K562 (cell line): ENCODE results near the gene NIPA2. TPM values are rescaled to one million over a fixed set of nuclear protein-coding genes. Genes with fewer than 3 reads are reported as not detected.
A peak's percentile ranks its signal among the peaks of the same experiment; 100 is the strongest.

Experiments
- ATAC-seq: fragments of 200-7000 bp; cut with Tn5 transposase; 3 replicates; pipeline ENCODE4 v1.9.1; 2020; ENCODE audit warnings: moderate library complexity
- BruUV-seq: library from RNA; stranded (reverse); fragments of 400-500 nt; replicated peaks from 2 replicates; lab custom pipeline; 2021; lab: Mats Ljungman, UMichigan
- CTCF ChIA-PET: fragments of 300-600 bp; formaldehyde crosslinking; extraction: SDS; loops from one replicate; lab custom pipeline; 2021; ENCODE audit warnings: low intra/inter-chr PET ratio; lab: Yijun Ruan, JAX
- POLR2A ChIA-PET: fragments of 300-600, 350-650 bp; sonication (Branson Sonifier 250); formaldehyde crosslinking; extraction: SDS; loops from one replicate; lab custom pipeline; 2021; ENCODE audit warnings: antibody characterized with exemption, inconsistent platforms; lab: Yijun Ruan, JAX
- DNase-seq, 4 experiments: peaks; one replicate each; pipeline versions ENCODE4 v3.0.0 to v3.0.0-alpha.2; 2011 to 2018; ENCODE audit warnings: low spot score in 3 of 4, mixed read lengths in 3 of 4; ENCODE audit errors: extremely low read depth in 1 of 4
- FAIRE-seq: peaks from 2 replicates; lab custom pipeline; 2011; peaks lifted over from hg19 to GRCh38; lab: Jason Lieb, UNC
- H2AFZ ChIP-seq: 2 replicates; pipeline ENCODE4 v1.6.0; 2011; ENCODE audit warnings: low read depth, low read length, control low read depth, inconsistent platforms
- H3K27ac ChIP-seq: fragments of 200-600 bp; 3 replicates; pipeline ENCODE4 v1.8.0; 2011; ENCODE audit warnings: low read depth, mild to moderate bottlenecking, control low read depth, inconsistent platforms, low read length, moderate library complexity, mixed read lengths; ENCODE audit errors: extremely low read depth
- H3K27me3 ChIP-seq, 2 experiments: fragments of 300-600 bp in 1 of 2; 2 replicates in 1 of 2; 3 replicates in 1 of 2; pipeline versions ENCODE4 v1.6.0 to v1.8.0; 2011; ENCODE audit warnings: inconsistent platforms in 2 of 2, low read length in 2 of 2, mild to moderate bottlenecking in 1 of 2, mixed read lengths in 1 of 2, moderate library complexity in 1 of 2; ENCODE audit not compliant: control insufficient read depth in 2 of 2, insufficient read depth in 2 of 2
- H3K36me3 ChIP-seq: fragments of 300-600 bp; 3 replicates; pipeline ENCODE4 v1.8.0; 2011; ENCODE audit warnings: mild to moderate bottlenecking, low read length, inconsistent platforms; ENCODE audit not compliant: control insufficient read depth, insufficient read depth
- H3K4me1 ChIP-seq, 2 experiments: fragments of 200-600 bp in 1 of 2; replicated peaks in 1 of 2; 2 replicates in 1 of 2; 3 replicates in 1 of 2; pipeline versions ENCODE4 v1.5.1 to v1.8.0; 2011; ENCODE audit warnings: inconsistent platforms in 2 of 2, low read length in 2 of 2, mild to moderate bottlenecking in 1 of 2, mixed read lengths in 1 of 2, moderate library complexity in 1 of 2; ENCODE audit not compliant: control insufficient read depth in 2 of 2, insufficient read depth in 2 of 2
- H3K4me2 ChIP-seq: 2 replicates; pipeline ENCODE4 v1.6.1; 2011; ENCODE audit warnings: low read length, control low read depth, inconsistent platforms, mixed read lengths; ENCODE audit not compliant: insufficient read depth
- H3K4me3 ChIP-seq: fragments of 200-600 bp; sonication (generic), shearing (Covaris generic); 2 replicates; pipeline ENCODE4 v1.5.1; 2016; ENCODE audit warnings: control low read depth, inconsistent platforms
- H3K79me2 ChIP-seq: fragments of 200-600 bp; 3 replicates; pipeline ENCODE4 v1.8.0; 2011; ENCODE audit warnings: low read length, inconsistent platforms; ENCODE audit not compliant: control insufficient read depth, insufficient read depth
- H3K9ac ChIP-seq, 2 experiments: 2 replicates each; pipeline versions ENCODE4 v1.6.0 to v1.6.1; 2011; ENCODE audit warnings: low read depth in 2 of 2, low read length in 2 of 2, control low read depth in 1 of 2, inconsistent platforms in 1 of 2, mild to moderate bottlenecking in 1 of 2, mixed read lengths in 1 of 2; ENCODE audit not compliant: insufficient read depth in 1 of 2
- H3K9me1 ChIP-seq: one replicate; pipeline ENCODE4 v1.6.0; 2011; ENCODE audit warnings: inconsistent platforms, mild to moderate bottlenecking, low read length, moderate library complexity; ENCODE audit not compliant: control insufficient read depth, insufficient read depth
- H3K9me3 ChIP-seq: replicated peaks from 2 replicates; pipeline ENCODE4 v1.5.1; 2011; ENCODE audit warnings: low read depth, low read length, inconsistent platforms; ENCODE audit not compliant: control insufficient read depth, insufficient read depth
- H4K20me1 ChIP-seq: replicated peaks from 2 replicates; pipeline ENCODE4 v1.6.1; 2011; ENCODE audit warnings: low read length, inconsistent platforms, mixed read lengths; ENCODE audit not compliant: control insufficient read depth, insufficient read depth
- ERF ChIP-seq: fragments of 450-650 bp; formaldehyde crosslinking; IDR thresholded peaks from 2 replicates; pipeline ENCODE4 v1.4.0; 2020; ENCODE audit warnings: mild to moderate bottlenecking, mixed read lengths
- MAFG ChIP-seq: fragments of 450-650 bp; conservative IDR thresholded peaks from 2 replicates; pipeline ENCODE4 v1.6.1; 2016; ENCODE audit warnings: missing genetic modification characterization, missing compliant biosample characterization
- MEF2D ChIP-seq: conservative IDR thresholded peaks from 2 replicates; pipeline ENCODE4 v1.6.1; 2016; ENCODE audit warnings: low read depth, missing genetic modification characterization, missing compliant biosample characterization
- MYBL2 ChIP-seq, 2 experiments: fragments of 450-650 bp in 1 of 2; sonication (generic) in 1 of 2; formaldehyde crosslinking in 1 of 2; IDR thresholded peaks; 2 replicates each; pipeline versions ENCODE4 v1.6.1 to v1.8.1; 2017 to 2022; ENCODE audit warnings: borderline replicate concordance in 1 of 2, inconsistent platforms in 1 of 2, low read depth in 1 of 2, mild to moderate bottlenecking in 1 of 2, missing genetic modification reagents in 1 of 2, moderate library complexity in 1 of 2
- PKNOX1 ChIP-seq: fragments of 450-650 bp; IDR thresholded peaks from 2 replicates; pipeline ENCODE4 v1.6.1; 2016
- SIRT6 ChIP-seq: IDR thresholded peaks from one replicate; pipeline ENCODE4 v1.6.1; 2012; ENCODE audit warnings: low read depth, mild to moderate bottlenecking, control low read depth, inconsistent platforms, low read length, moderate library complexity
- XRCC5 ChIP-seq: fragments of 200-400 bp; formaldehyde crosslinking; IDR thresholded peaks from 2 replicates; pipeline ENCODE4 v1.6.1; 2017; ENCODE audit warnings: low read depth, mild to moderate bottlenecking, low read length
- ZNF197 ChIP-seq: fragments of 200-800 bp; sonication (Bioruptor generic); IDR thresholded peaks from 2 replicates; pipeline ENCODE4 v1.6.1; 2016; ENCODE audit warnings: low read depth, missing genetic modification characterization, missing compliant biosample characterization
- ZNF274 ChIP-seq: IDR thresholded peaks from 2 replicates; pipeline ENCODE4 v1.6.1; 2011; ENCODE audit warnings: low read depth, mild to moderate bottlenecking, low read length, moderate library complexity, borderline replicate concordance
- ZNF324 ChIP-seq: fragments of 250-450 bp; sonication (Bioruptor Pico); IDR thresholded peaks from 2 replicates; pipeline ENCODE4 v1.4.0; 2020; ENCODE audit warnings: mild to moderate bottlenecking
- WGBS: fragments of 100-300 bp; shearing (Covaris generic); methylation state at CpG from one replicate; pipeline ENCODE4 v1.1.6; 2016; ENCODE audit warnings: low coverage, mixed read lengths; ENCODE audit not compliant: insufficient coverage; ENCODE audit errors: missing lambda C conversion rate; 5-methylcytosine and 5-hydroxymethylcytosine counted together
- in situ Hi-C: fragments of 300-500 bp; cut with MboI; formaldehyde crosslinking; loops from 4 replicates; pipeline ENCODE4 v1.15.0; 2018; ENCODE audit warnings: inconsistent platforms, mixed read lengths
- intact Hi-C: fragments of 100-400 bp; cut with micrococcal nuclease; formaldehyde crosslinking; loops from 2 replicates; pipeline ENCODE4 v1.14.2; 2022
- polyA plus RNA-seq, 8 experiments: library from polyadenylated mRNA; depleted of rRNA in 4 of 8; stranded (reverse) in 5 of 8; unstranded in 3 of 8; fragments of >200 nt; fragmentation: Nextera tagmentation in 2 of 8; fragmentation: Illumina TruSeq in 1 of 8; extraction: Ambion mirVana in 2 of 8; extraction: Trizol in 1 of 8; gene quantifications; 2 replicates each; pipeline versions ENCODE4 v1.2.1 to v1.2.3, GENCODE V29; 2011 to 2014; ENCODE audit warnings: inconsistent platforms in 1 of 8, missing spikeins in 1 of 8
- total RNA-seq, 7 experiments: library from RNA; depleted of rRNA in 6 of 7; stranded (reverse); fragments of >200 nt in 6 of 7; fragmentation: Illumina TruSeq in 2 of 7; extraction: Trizol in 2 of 7; gene quantifications; 2 replicates each; pipeline versions ENCODE4 v1.2.1 to v1.2.3, GENCODE V29; 2011 to 2021; ENCODE audit warnings: low replicate concordance in 1 of 7

Gene NIPA2
- total and polyA plus RNA-seq, 9 of the 15 experiments (the other 6 are each of a cell fraction or from before 2014, with no cell fraction given) = 18.7 to 107 (median 87.3) TPM

DNA sequence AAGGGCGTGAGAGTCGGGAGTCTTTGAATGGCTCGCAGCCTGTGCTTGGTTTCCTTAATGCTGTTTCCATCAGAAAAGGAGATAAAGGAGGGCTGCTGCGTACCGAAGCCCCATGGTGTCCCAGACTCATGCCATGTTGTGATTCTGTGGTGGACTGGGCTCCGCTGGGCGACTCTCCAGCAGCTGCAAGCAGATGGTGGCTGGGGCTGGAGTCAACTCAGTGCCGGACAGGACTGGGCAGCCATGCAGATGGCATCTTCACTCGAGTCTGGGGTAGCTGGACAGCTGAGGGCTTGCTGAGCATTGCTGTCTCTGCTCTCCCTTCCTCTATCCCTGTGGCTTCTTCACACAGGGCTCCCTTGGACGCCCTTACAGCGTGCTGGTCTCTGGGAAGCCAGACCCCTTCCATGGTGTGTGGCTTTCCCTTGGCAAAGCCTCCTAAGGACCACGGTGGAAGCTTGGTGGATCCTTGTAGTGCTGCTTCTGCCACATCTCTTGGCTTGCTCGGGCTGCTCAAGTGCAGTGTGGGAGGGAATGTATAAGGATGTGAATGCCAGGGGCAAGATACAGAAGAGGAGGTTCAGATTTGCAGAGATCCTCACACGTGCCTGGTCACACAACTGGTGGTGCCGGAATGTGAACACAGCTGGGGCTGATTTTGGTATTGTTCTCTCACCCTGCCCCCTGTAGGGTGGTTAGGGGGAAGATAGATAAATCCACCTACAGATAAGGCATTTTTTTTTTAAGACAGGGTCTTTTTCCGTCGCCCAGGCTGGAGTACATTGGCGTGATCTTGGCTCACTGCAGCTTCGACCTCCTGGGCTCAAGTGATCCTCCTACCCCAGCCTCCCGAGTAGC is 43.0 kb upstream of the NIPA2 start:
- intact Hi-C loops = no loop called here
- BruUV-seq = no TSS peak
- in situ Hi-C loops = no loop called here
- no peak for TF ChIP-seq PKNOX1
- no peak for TF ChIP-seq ZNF324
- no peak for TF ChIP-seq MEF2D (tag)
- TF ChIP-seq XRCC5 = no peak
- no peak for TF ChIP-seq ERF
- TF ChIP-seq ZNF274 = no peak
- TF ChIP-seq ZNF197 (CRISPR knock-in tag) = no peak
- TF ChIP-seq MAFG = no peak
- TF ChIP-seq MYBL2 (IDR thresholded peaks at IDR 0.05; ENCODE audit: low read depth) = no peak
- TF ChIP-seq MYBL2 (CRISPR knock-in tag; IDR thresholded peaks at IDR 0.05; ENCODE audit: borderline replicate concordance) = no peak
- no peak for TF ChIP-seq SIRT6
- peaks cover 11% of the 10 kb centered on the region; the same call in 2 of the 3 replicates for H3K36me3 ChIP-seq
- FAIRE-seq (no peak), DNase-seq (no peak), ATAC-seq (peak; percentile 41)
- ChIA-PET CTCF (no interaction called here), POLR2A (interaction anchor here (1.4 kb wide), 1 partner anchor 10 kb away, joined by 5 read pairs; no protein-coding TSS in a partner anchor)
- H3K9me1 ChIP-seq = peaks cover 8% of the 10 kb centered on the region
- H4K20me1 ChIP-seq = peaks cover 5% of the 10 kb centered on the region
- 70% methylated on average over 18 of the region's 20 CpGs for WGBS
- H3K4me1 ChIP-seq = peaks cover 16 to 25% of the 10 kb centered on the region in 2 experiments
- no peaks in the 10 kb centered on the region for H3K9me3 ChIP-seq
- no peaks in the 10 kb centered on the region for H3K27me3 ChIP-seq
- H3K27ac ChIP-seq = no peak overlapping the region
- peak overlapping the region in 1 of 2 experiments; percentile 41; a peak in 2 of 4 replicates for H3K9ac ChIP-seq
- no peak overlapping the region for H2AFZ ChIP-seq
- no peak overlapping the region for H3K4me3 ChIP-seq
- peaks cover 84% of the 10 kb centered on the region for H3K79me2 ChIP-seq
- H3K4me2 ChIP-seq = peak overlapping the region; percentile 18
